ENCODE results near the gene NSUN2.
A peak's percentile ranks its signal among the peaks of the same experiment; 100 is the strongest.

Gene NSUN2

GRCh38 chr5:6591671-6592288 lies 41.1 kb downstream of the NSUN2 start:
- Histone ChIP-seq H3K4ac (ENCODE audit: low read depth, low read length) (no peak overlapping the region), H3K27me3 (ENCODE audit: insufficient read depth, low read length) (no peaks in the 10 kb centered on the region), H4K8ac (ENCODE audit: low read depth, low read length) (no peak overlapping the region), H3K27ac (ENCODE audit: low read depth, low read length) (no peak overlapping the region), H3K79me2 (ENCODE audit: control insufficient read depth, insufficient read depth, low read length, poor library complexity) (no peaks in the 10 kb centered on the region), H2BK12ac (ENCODE audit: low read length) (no peak overlapping the region), H2AK5ac (ENCODE audit: low read length) (no peak overlapping the region), H3K9me3 (ENCODE audit: insufficient read depth, low read depth, low read length) (peaks cover 1% of the 10 kb centered on the region), H3K23ac (ENCODE audit: low read length) (no peak overlapping the region), H3K18ac (ENCODE audit: low read length) (no peak overlapping the region), H2BK5ac (ENCODE audit: low read depth, low read length, poor library complexity) (no peak overlapping the region), H3K79me1 (ENCODE audit: low read length) (no peaks in the 10 kb centered on the region), H4K12ac (ENCODE audit: low read depth, low read length) (no peak overlapping the region), H3K4me3 (ENCODE audit: low read depth, low read length) (peak overlapping the region; percentile 1), H3K4me2 (ENCODE audit: low read length) (no peak overlapping the region), H2AFZ (ENCODE audit: insufficient read depth, low read length, poor library complexity) (no peak overlapping the region), H3K14ac (ENCODE audit: low read length) (no peak overlapping the region), H3K36me3 (ENCODE audit: control insufficient read depth in 1 of 2, insufficient read depth in 2 of 2, low read length in 2 of 2) (peaks cover 0 to 3% of the 10 kb centered on the region in 2 experiments), H2BK120ac (ENCODE audit: insufficient read depth, low read length, poor library complexity) (no peak overlapping the region), H3K4me1 (ENCODE audit: control insufficient read depth in 1 of 2, insufficient read depth in 2 of 2, low read length in 2 of 2) (no peaks in the 10 kb centered on the region), H4K91ac (ENCODE audit: low read depth, low read length) (no peak overlapping the region), H3K9ac (ENCODE audit: low read length) (no peak overlapping the region)
- DNase-seq, result no peak
- WGBS (ENCODE audit: extremely low coverage, insufficient coverage, insufficient read length), result no CpG with 5 or more reads among the region's 12 CpGs

GRCh38 chr5:6590581-6590980 lies 42.3 kb downstream of the NSUN2 start:
- H3K36me3 ChIP-seq (ENCODE audit: control insufficient read depth in 1 of 2, insufficient read depth in 2 of 2, low read length in 2 of 2), result no peaks in the 10 kb centered on the region
- no peaks in the 10 kb centered on the region for H3K4me1 ChIP-seq (ENCODE audit: control insufficient read depth in 1 of 2, insufficient read depth in 2 of 2, low read length in 2 of 2)
- H3K27ac ChIP-seq (ENCODE audit: low read depth, low read length), result no peak overlapping the region
- H2AFZ ChIP-seq (ENCODE audit: insufficient read depth, low read length, poor library complexity), result no peak overlapping the region
- H3K79me1 ChIP-seq (ENCODE audit: low read length), result no peaks in the 10 kb centered on the region
- no peaks in the 10 kb centered on the region for H3K27me3 ChIP-seq (ENCODE audit: insufficient read depth, low read length)
- no peak overlapping the region for H3K4ac ChIP-seq (ENCODE audit: low read depth, low read length)
- no peak overlapping the region for H2BK5ac ChIP-seq (ENCODE audit: low read depth, low read length, poor library complexity)
- no peak overlapping the region for H3K18ac ChIP-seq (ENCODE audit: low read length)
- H3K4me2 ChIP-seq (ENCODE audit: low read length), result no peak overlapping the region
- no peak overlapping the region for H3K4me3 ChIP-seq (ENCODE audit: low read depth, low read length)
- no peak overlapping the region for H4K12ac ChIP-seq (ENCODE audit: low read depth, low read length)
- no peak overlapping the region for H2BK120ac ChIP-seq (ENCODE audit: insufficient read depth, low read length, poor library complexity)
- no peak overlapping the region for H3K9ac ChIP-seq (ENCODE audit: low read length)
- H2BK12ac ChIP-seq (ENCODE audit: low read length), result no peak overlapping the region
- no peak overlapping the region for H3K14ac ChIP-seq (ENCODE audit: low read length)
- peaks cover 1% of the 10 kb centered on the region for H3K9me3 ChIP-seq (ENCODE audit: insufficient read depth, low read depth, low read length)
- no peak overlapping the region for H3K23ac ChIP-seq (ENCODE audit: low read length)
- no CpG with 5 or more reads among the region's 2 CpGs for WGBS (ENCODE audit: extremely low coverage, insufficient coverage, insufficient read length)
- no peak for DNase-seq
- no peak overlapping the region for H2AK5ac ChIP-seq (ENCODE audit: low read length)
- H4K91ac ChIP-seq (ENCODE audit: low read depth, low read length), result no peak overlapping the region
- H4K8ac ChIP-seq (ENCODE audit: low read depth, low read length), result no peak overlapping the region
- H3K79me2 ChIP-seq (ENCODE audit: control insufficient read depth, insufficient read depth, low read length, poor library complexity), result no peaks in the 10 kb centered on the region

DNA sequence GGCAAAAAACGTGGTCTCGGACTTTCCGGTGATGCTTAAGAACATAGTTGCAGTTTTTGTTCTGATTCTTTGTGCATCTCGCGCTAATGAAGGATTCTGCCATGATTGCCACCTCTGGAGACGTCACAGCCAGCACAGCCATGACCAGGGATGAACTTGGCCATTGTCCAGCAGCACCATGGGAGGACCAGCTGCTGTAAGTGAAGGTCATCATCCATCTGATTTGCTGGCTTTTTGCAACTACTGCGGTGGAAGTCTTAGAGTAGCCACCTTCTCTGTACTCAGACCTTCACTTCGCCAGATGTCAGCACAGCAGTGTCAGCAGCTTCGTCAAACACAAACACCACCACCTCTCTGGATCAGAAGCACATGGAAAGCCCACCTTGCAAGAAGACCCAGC lies 45.7 kb downstream of the NSUN2 start:
- Histone ChIP-seq H3K9me3 (ENCODE audit: insufficient read depth, low read depth, low read length) (peaks cover 3% of the 10 kb centered on the region), H3K9ac (ENCODE audit: low read length) (no peak overlapping the region)
- WGBS (ENCODE audit: extremely low coverage, insufficient coverage, insufficient read length), result no CpG with 5 or more reads among the region's 9 CpGs

DNA sequence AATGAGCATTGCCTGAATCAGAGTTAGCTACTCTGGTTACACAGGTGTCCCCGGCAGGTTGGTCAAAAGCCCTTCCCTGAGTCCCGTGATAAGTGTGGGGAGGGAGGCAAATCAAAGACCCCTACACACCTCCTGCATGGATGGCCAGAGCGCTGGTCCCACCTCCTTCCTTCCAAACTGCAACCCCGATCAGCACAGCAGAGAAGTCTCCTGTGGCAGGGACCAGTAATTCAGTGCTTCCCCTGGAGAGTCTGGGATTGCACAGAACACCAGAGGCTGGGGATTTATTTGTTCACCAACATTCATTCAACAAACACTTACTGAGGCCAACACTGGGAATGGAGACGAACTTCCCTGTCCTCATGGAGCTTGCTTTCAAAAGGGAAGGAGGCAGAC lies 46.2 kb downstream of the NSUN2 start:
- Histone ChIP-seq H3K79me2 (ENCODE audit: control insufficient read depth, insufficient read depth, low read length, poor library complexity) (no peaks in the 10 kb centered on the region), H2AK5ac (ENCODE audit: low read length) (no peak overlapping the region)
- no CpG with 5 or more reads among the region's 5 CpGs for WGBS (ENCODE audit: extremely low coverage, insufficient coverage, insufficient read length)

More for the DNA sequence above, 45.7 kb downstream of the NSUN2 start:
- H3K4me1 ChIP-seq (ENCODE audit: control insufficient read depth in 1 of 2, insufficient read depth in 2 of 2, low read length in 2 of 2), result peaks cover 0 to 4% of the 10 kb centered on the region in 2 experiments
- no peak overlapping the region for H2BK5ac ChIP-seq (ENCODE audit: low read depth, low read length, poor library complexity)
- no peak overlapping the region for H3K27ac ChIP-seq (ENCODE audit: low read depth, low read length)
- no peak overlapping the region for H3K18ac ChIP-seq (ENCODE audit: low read length)
- H3K36me3 ChIP-seq (ENCODE audit: control insufficient read depth in 1 of 2, insufficient read depth in 2 of 2, low read length in 2 of 2), result no peaks in the 10 kb centered on the region
- no peak for DNase-seq
- H4K8ac ChIP-seq (ENCODE audit: low read depth, low read length), result no peak overlapping the region
- peaks cover 14% of the 10 kb centered on the region for H3K27me3 ChIP-seq (ENCODE audit: insufficient read depth, low read length)
- H2BK120ac ChIP-seq (ENCODE audit: insufficient read depth, low read length, poor library complexity), result no peak overlapping the region
- H3K14ac ChIP-seq (ENCODE audit: low read length), result no peak overlapping the region
- no peak overlapping the region for H3K4me2 ChIP-seq (ENCODE audit: low read length)
- no peaks in the 10 kb centered on the region for H3K79me1 ChIP-seq (ENCODE audit: low read length)
- no peak overlapping the region for H4K91ac ChIP-seq (ENCODE audit: low read depth, low read length)
- H3K79me2 ChIP-seq (ENCODE audit: control insufficient read depth, insufficient read depth, low read length, poor library complexity), result no peaks in the 10 kb centered on the region
- no peak overlapping the region for H2AK5ac ChIP-seq (ENCODE audit: low read length)
- no peak overlapping the region for H2AFZ ChIP-seq (ENCODE audit: insufficient read depth, low read length, poor library complexity)
- no peak overlapping the region for H3K4ac ChIP-seq (ENCODE audit: low read depth, low read length)
- H3K23ac ChIP-seq (ENCODE audit: low read length), result no peak overlapping the region
- H4K12ac ChIP-seq (ENCODE audit: low read depth, low read length), result no peak overlapping the region
- no peak overlapping the region for H3K4me3 ChIP-seq (ENCODE audit: low read depth, low read length)
- H2BK12ac ChIP-seq (ENCODE audit: low read length), result no peak overlapping the region

More for the DNA sequence above, 46.2 kb downstream of the NSUN2 start:
- Histone ChIP-seq H3K27ac (ENCODE audit: low read depth, low read length) (no peak overlapping the region), H3K79me1 (ENCODE audit: low read length) (no peaks in the 10 kb centered on the region), H3K4me3 (ENCODE audit: low read depth, low read length) (no peak overlapping the region), H3K9me3 (ENCODE audit: insufficient read depth, low read depth, low read length) (peaks cover 3% of the 10 kb centered on the region), H3K18ac (ENCODE audit: low read length) (no peak overlapping the region), H3K4ac (ENCODE audit: low read depth, low read length) (no peak overlapping the region), H3K4me1 (ENCODE audit: control insufficient read depth in 1 of 2, insufficient read depth in 2 of 2, low read length in 2 of 2) (peaks cover 0 to 4% of the 10 kb centered on the region in 2 experiments), H4K8ac (ENCODE audit: low read depth, low read length) (no peak overlapping the region), H3K36me3 (ENCODE audit: control insufficient read depth in 1 of 2, insufficient read depth in 2 of 2, low read length in 2 of 2) (no peaks in the 10 kb centered on the region), H2BK120ac (ENCODE audit: insufficient read depth, low read length, poor library complexity) (no peak overlapping the region), H4K12ac (ENCODE audit: low read depth, low read length) (no peak overlapping the region), H3K23ac (ENCODE audit: low read length) (no peak overlapping the region), H2BK5ac (ENCODE audit: low read depth, low read length, poor library complexity) (no peak overlapping the region), H2BK12ac (ENCODE audit: low read length) (no peak overlapping the region), H4K91ac (ENCODE audit: low read depth, low read length) (no peak overlapping the region), H3K27me3 (ENCODE audit: insufficient read depth, low read length) (peaks cover 14% of the 10 kb centered on the region), H3K9ac (ENCODE audit: low read length) (no peak overlapping the region), H3K4me2 (ENCODE audit: low read length) (no peak overlapping the region), H2AFZ (ENCODE audit: insufficient read depth, low read length, poor library complexity) (no peak overlapping the region), H3K14ac (ENCODE audit: low read length) (no peak overlapping the region)
- no peak for DNase-seq

All from trophoblast cell (in vitro differentiated cells and primary cell).